Sigmoid colon (tissue), 4 donors: ENCODE results near the gene CCDC149.

ENCODE experiments used
- CTCF ChIP-seq, 4 experiments: fragments of 450-650 bp in 3 of 4; fragments of 200-600 bp in 1 of 4; IDR thresholded peaks; one replicate each; pipeline ENCODE4 v1.5.1; 2016 to 2019; ENCODE audit warnings: antibody characterized with exemption in 4 of 4, mild to moderate bottlenecking in 3 of 4, moderate library complexity in 2 of 4
- EP300 ChIP-seq, 4 donors: sonication (generic); formaldehyde crosslinking; IDR thresholded peaks; one replicate each; pipeline ENCODE4 v1.6.1; 2017; ENCODE audit warnings: antibody characterized with exemption in 4 of 4
- POLR2A ChIP-seq, 2 donors: fragments of 450-650 bp; IDR thresholded peaks; one replicate each; pipeline ENCODE4 v1.6.1; 2016; ENCODE audit warnings: antibody characterized with exemption in 2 of 2, mild to moderate bottlenecking in 2 of 2, moderate library complexity in 2 of 2
- POLR2AphosphoS5 ChIP-seq, 4 donors: sonication (generic); formaldehyde crosslinking; IDR thresholded peaks; one replicate each; pipeline ENCODE4 v1.6.1; 2017; ENCODE audit warnings: antibody characterized with exemption in 4 of 4

GRCh38 chr4:24956763-24957162 lies 43.9 kb upstream of the CCDC149 start:
- TF ChIP-seq POLR2A (IDR thresholded peaks at IDR 0.05) (no peak), CTCF (IDR thresholded peaks at IDR 0.05) (no peak), POLR2AphosphoS5 (IDR thresholded peaks at IDR 0.05) (no peak), EP300 (IDR thresholded peaks at IDR 0.05) (no peak)
